GM18517 (cell line): ENCODE measurements around the gene APC.

Experiments used
- ATAC-seq: cut with Tn5 transposase; IDR thresholded peaks from one replicate; pipeline ENCODE4 v1.9.1; 2021; ENCODE audit warnings: mild to moderate bottlenecking, moderate library complexity; ENCODE audit not compliant: unreplicated experiment

The APC gene

DNA sequence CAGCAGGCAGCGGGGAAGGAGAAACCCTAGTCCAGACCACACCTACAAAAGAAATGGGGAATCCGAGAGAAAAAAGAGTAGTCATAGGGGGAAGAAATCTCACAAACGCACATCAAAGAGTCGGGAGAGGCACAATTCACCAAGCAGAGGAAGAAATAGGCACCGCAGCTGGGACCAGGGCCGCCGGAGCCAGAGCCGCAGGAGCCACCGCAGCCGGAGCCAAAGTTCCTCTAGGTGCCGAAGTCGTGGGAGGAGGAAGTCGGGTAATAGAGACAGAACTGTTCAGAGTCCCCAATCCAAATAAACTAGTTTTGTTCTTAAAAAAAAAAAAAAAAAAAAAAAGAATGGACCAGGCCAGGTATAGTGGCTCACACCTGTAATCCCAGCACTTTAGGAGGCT, 155.1 kb downstream of the APC start:
- ATAC-seq = no peak

DNA sequence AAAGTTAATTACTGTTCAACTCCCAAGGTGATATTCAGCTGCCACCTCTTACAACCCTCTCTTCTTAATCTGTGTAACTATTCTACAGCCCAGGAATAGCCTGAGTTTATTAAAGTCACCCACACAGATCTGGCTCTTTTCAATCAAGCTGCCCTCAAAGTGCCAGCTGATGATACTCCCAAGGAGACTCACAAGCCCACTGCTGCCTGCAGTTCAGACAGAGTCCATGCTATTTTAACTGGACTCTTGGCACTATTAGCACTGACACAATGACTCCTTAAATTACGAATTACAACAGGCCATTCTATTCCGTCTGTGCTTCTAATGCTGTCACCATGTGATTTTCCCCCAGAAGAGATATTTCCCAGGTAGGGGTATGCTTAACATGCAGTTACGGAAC, 158.0 kb downstream of the APC start:
- ATAC-seq = no peak
